ENCODE data around the gene KRTCAP2.

GRCh38 chr1:155184351-155184811, 11.3 kb upstream of the KRTCAP2 start:
- TF ChIP-seq, protein P1, sequence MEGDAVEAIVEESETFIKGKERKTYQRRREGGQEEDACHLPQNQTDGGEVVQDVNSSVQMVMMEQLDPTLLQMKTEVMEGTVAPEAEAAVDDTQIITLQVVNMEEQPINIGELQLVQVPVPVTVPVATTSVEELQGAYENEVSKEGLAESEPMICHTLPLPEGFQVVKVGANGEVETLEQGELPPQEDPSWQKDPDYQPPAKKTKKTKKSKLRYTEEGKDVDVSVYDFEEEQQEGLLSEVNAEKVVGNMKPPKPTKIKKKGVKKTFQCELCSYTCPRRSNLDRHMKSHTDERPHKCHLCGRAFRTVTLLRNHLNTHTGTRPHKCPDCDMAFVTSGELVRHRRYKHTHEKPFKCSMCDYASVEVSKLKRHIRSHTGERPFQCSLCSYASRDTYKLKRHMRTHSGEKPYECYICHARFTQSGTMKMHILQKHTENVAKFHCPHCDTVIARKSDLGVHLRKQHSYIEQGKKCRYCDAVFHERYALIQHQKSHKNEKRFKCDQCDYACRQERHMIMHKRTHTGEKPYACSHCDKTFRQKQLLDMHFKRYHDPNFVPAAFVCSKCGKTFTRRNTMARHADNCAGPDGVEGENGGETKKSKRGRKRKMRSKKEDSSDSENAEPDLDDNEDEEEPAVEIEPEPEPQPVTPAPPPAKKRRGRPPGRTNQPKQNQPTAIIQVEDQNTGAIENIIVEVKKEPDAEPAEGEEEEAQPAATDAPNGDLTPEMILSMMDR (IDR thresholded peaks at IDR 0.05), result no peak
- no peak for TF ChIP-seq POLR2A (IDR thresholded peaks at IDR 0.05)
